Measurements from ENCODE around the gene PSD. TPM values are rescaled to one million over a fixed set of nuclear protein-coding genes. Genes with fewer than 3 reads are reported as not detected.

PSD gene
- total and polyA plus RNA-seq, 9 of the 15 experiments (the other 6 are each of a cell fraction or from before 2014, with no cell fraction given), result 0.11 to 1.7 (median 0.54) TPM; not detected in 2

DNA sequence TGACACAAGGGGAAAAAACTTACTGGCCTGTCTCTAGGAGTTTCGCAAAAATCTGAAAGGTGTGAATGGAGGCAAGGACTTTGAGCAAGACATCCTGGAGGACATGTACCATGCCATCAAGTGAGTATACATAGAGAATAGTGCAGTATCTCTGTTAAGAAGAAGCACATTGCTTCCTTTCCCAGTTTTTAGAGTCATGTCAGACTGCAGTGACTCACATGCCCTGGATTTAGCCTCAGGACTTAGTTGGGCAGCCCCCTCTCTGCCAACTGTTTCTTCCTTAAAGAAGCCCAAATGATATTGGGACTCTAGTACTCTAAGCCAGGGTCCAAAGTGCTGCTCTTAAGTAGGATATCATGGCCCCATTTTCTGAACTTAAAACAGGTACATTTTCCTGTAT lies 51.1 kb downstream of the PSD start:
- in situ Hi-C loops (cut with MboI) (loop anchor here (25.0 kb wide), 1 partner anchor 530 kb away; the partner anchor contains the start of gene KCNIP2), intact Hi-C loops (cut with micrococcal nuclease) (no loop called here)
- ChIA-PET CTCF (ENCODE audit: low intra/inter-chr PET ratio) (no interaction called here), POLR2A (no interaction called here)
- no peaks in the 10 kb centered on the region for H3K4me1 ChIP-seq (replicated peaks in 1 of 2; ENCODE audit: control insufficient read depth in 2 of 2, insufficient read depth in 2 of 2, low read length in 2 of 2)
- DNase-seq (ENCODE audit: extremely low read depth in 1 of 4, low spot score in 3 of 4) (no peak), ATAC-seq (no peak), FAIRE-seq (no peak)
- no peaks in the 10 kb centered on the region for H4K20me1 ChIP-seq (replicated peaks; ENCODE audit: control insufficient read depth, insufficient read depth, low read length)
- H3K79me2 ChIP-seq (ENCODE audit: control insufficient read depth, insufficient read depth, low read length), result no peaks in the 10 kb centered on the region
- H3K4me3 ChIP-seq, result no peak overlapping the region
- H3K27me3 ChIP-seq (ENCODE audit: control insufficient read depth in 2 of 2, insufficient read depth in 2 of 2, low read length in 2 of 2), result no peaks in the 10 kb centered on the region
- 100% methylated on average over 1 of the region's 1 CpG for WGBS (ENCODE audit: insufficient coverage, low coverage, missing lambda C conversion rate)
- H3K27ac ChIP-seq (ENCODE audit: extremely low read depth, low read depth, low read length), result no peak overlapping the region
- BruUV-seq (replicated peaks), result no TSS peak
- H3K36me3 ChIP-seq (ENCODE audit: control insufficient read depth, insufficient read depth, low read length), result peaks cover 82% of the 10 kb centered on the region
- H3K4me2 ChIP-seq (ENCODE audit: insufficient read depth, low read length), result no peak overlapping the region
- no peak overlapping the region for H2AFZ ChIP-seq (ENCODE audit: low read depth, low read length)
- no peak overlapping the region for H3K9ac ChIP-seq (ENCODE audit: insufficient read depth in 1 of 2, low read depth in 2 of 2, low read length in 2 of 2)
- H3K9me1 ChIP-seq (ENCODE audit: control insufficient read depth, insufficient read depth, low read length), result peaks cover under 1% of the 10 kb centered on the region
- H3K9me3 ChIP-seq (replicated peaks; ENCODE audit: control insufficient read depth, insufficient read depth, low read depth, low read length), result no peaks in the 10 kb centered on the region
- TF ChIP-seq, protein P1, sequence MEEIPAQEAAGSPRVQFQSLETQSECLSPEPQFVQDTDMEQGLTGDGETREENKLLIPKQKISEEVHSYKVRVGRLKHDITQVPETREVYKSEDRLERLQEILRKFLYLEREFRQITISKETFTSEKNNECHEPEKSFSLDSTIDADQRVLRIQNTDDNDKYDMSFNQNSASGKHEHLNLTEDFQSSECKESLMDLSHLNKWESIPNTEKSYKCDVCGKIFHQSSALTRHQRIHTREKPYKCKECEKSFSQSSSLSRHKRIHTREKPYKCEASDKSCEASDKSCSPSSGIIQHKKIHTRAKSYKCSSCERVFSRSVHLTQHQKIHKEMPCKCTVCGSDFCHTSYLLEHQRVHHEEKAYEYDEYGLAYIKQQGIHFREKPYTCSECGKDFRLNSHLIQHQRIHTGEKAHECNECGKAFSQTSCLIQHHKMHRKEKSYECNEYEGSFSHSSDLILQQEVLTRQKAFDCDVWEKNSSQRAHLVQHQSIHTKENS (CRISPR knock-in tag; IDR thresholded peaks at IDR 0.05), result no peak
- TF ChIP-seq KLF6 (CRISPR knock-in tag; IDR thresholded peaks at IDR 0.05; ENCODE audit: borderline replicate concordance), result no peak
- TF ChIP-seq, protein P2, sequence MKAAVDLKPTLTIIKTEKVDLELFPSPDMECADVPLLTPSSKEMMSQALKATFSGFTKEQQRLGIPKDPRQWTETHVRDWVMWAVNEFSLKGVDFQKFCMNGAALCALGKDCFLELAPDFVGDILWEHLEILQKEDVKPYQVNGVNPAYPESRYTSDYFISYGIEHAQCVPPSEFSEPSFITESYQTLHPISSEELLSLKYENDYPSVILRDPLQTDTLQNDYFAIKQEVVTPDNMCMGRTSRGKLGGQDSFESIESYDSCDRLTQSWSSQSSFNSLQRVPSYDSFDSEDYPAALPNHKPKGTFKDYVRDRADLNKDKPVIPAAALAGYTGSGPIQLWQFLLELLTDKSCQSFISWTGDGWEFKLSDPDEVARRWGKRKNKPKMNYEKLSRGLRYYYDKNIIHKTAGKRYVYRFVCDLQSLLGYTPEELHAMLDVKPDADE (conservative IDR thresholded peaks at IDR 0.05; ENCODE audit: control insufficient read depth, low read depth, low read length), result no peak
- TF ChIP-seq HLTF (IDR thresholded peaks at IDR 0.05), result no peak
- no peak for TF ChIP-seq BCOR (IDR thresholded peaks at IDR 0.05)
- TF ChIP-seq ID3 (CRISPR knock-in tag; IDR thresholded peaks at IDR 0.05), result no peak
- no peak for TF ChIP-seq ID3 (tag; IDR thresholded peaks at IDR 0.05)
- no peak for TF ChIP-seq MYNN (IDR thresholded peaks at IDR 0.05)
- TF ChIP-seq MYNN (CRISPR knock-in tag; IDR thresholded peaks at IDR 0.05), result no peak
- no peak for TF ChIP-seq SRSF1 (IDR thresholded peaks at IDR 0.05; ENCODE audit: low read depth, low read length)
- TF ChIP-seq, protein P3, sequence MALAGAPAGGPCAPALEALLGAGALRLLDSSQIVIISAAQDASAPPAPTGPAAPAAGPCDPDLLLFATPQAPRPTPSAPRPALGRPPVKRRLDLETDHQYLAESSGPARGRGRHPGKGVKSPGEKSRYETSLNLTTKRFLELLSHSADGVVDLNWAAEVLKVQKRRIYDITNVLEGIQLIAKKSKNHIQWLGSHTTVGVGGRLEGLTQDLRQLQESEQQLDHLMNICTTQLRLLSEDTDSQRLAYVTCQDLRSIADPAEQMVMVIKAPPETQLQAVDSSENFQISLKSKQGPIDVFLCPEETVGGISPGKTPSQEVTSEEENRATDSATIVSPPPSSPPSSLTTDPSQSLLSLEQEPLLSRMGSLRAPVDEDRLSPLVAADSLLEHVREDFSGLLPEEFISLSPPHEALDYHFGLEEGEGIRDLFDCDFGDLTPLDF (CRISPR knock-in tag; IDR thresholded peaks at IDR 0.05), result no peak
- no peak for TF ChIP-seq RBM14 (IDR thresholded peaks at IDR 0.05; ENCODE audit: borderline replicate concordance, insufficient read depth, low read depth, low read length)
- TF ChIP-seq BRCA1 (IDR thresholded peaks at IDR 0.05), result no peak
- no peak for TF ChIP-seq BRCA1 (CRISPR knock-in tag; IDR thresholded peaks at IDR 0.05)
- no peak for TF ChIP-seq CTBP1 (IDR thresholded peaks at IDR 0.05; ENCODE audit: borderline replicate concordance)
- TF ChIP-seq, protein P4, sequence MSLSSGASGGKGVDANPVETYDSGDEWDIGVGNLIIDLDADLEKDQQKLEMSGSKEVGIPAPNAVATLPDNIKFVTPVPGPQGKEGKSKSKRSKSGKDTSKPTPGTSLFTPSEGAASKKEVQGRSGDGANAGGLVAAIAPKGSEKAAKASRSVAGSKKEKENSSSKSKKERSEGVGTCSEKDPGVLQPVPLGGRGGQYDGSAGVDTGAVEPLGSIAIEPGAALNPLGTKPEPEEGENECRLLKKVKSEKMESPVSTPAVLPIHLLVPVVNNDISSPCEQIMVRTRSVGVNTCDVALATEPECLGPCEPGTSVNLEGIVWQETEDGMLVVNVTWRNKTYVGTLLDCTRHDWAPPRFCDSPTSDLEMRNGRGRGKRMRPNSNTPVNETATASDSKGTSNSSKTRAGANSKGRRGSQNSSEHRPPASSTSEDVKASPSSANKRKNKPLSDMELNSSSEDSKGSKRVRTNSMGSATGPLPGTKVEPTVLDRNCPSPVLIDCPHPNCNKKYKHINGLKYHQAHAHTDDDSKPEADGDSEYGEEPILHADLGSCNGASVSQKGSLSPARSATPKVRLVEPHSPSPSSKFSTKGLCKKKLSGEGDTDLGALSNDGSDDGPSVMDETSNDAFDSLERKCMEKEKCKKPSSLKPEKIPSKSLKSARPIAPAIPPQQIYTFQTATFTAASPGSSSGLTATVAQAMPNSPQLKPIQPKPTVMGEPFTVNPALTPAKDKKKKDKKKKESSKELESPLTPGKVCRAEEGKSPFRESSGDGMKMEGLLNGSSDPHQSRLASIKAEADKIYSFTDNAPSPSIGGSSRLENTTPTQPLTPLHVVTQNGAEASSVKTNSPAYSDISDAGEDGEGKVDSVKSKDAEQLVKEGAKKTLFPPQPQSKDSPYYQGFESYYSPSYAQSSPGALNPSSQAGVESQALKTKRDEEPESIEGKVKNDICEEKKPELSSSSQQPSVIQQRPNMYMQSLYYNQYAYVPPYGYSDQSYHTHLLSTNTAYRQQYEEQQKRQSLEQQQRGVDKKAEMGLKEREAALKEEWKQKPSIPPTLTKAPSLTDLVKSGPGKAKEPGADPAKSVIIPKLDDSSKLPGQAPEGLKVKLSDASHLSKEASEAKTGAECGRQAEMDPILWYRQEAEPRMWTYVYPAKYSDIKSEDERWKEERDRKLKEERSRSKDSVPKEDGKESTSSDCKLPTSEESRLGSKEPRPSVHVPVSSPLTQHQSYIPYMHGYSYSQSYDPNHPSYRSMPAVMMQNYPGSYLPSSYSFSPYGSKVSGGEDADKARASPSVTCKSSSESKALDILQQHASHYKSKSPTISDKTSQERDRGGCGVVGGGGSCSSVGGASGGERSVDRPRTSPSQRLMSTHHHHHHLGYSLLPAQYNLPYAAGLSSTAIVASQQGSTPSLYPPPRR (CRISPR knock-in tag; IDR thresholded peaks at IDR 0.05; ENCODE audit: borderline replicate concordance), result no peak
